K562 (cell line): ENCODE data around the gene ITGAD. TPM values are rescaled to one million over a fixed set of nuclear protein-coding genes. Genes with fewer than 3 reads are reported as not detected.

Experiments
- ATAC-seq: fragments of 200-7000 bp; cut with Tn5 transposase; 3 replicates; pipeline ENCODE4 v1.9.1; 2020; ENCODE audit warnings: moderate library complexity
- BruUV-seq: library from RNA; stranded (reverse); fragments of 400-500 nt; replicated peaks from 2 replicates; lab custom pipeline; 2021; lab: Mats Ljungman, UMichigan
- CTCF ChIA-PET: fragments of 300-600 bp; formaldehyde crosslinking; extraction: SDS; loops from one replicate; lab custom pipeline; 2021; ENCODE audit warnings: low intra/inter-chr PET ratio; lab: Yijun Ruan, JAX
- POLR2A ChIA-PET: fragments of 300-600, 350-650 bp; sonication (Branson Sonifier 250); formaldehyde crosslinking; extraction: SDS; loops from one replicate; lab custom pipeline; 2021; ENCODE audit warnings: antibody characterized with exemption, inconsistent platforms; lab: Yijun Ruan, JAX
- DNase-seq, 4 experiments: peaks; one replicate each; pipeline versions ENCODE4 v3.0.0 to v3.0.0-alpha.2; 2011 to 2018; ENCODE audit warnings: low spot score in 3 of 4, mixed read lengths in 3 of 4; ENCODE audit errors: extremely low read depth in 1 of 4
- FAIRE-seq: peaks from 2 replicates; lab custom pipeline; 2011; peaks lifted over from hg19 to GRCh38; lab: Jason Lieb, UNC
- H2AFZ ChIP-seq: 2 replicates; pipeline ENCODE4 v1.6.0; 2011; ENCODE audit warnings: low read depth, low read length, control low read depth, inconsistent platforms
- H3K27ac ChIP-seq: fragments of 200-600 bp; 3 replicates; pipeline ENCODE4 v1.8.0; 2011; ENCODE audit warnings: low read depth, mild to moderate bottlenecking, control low read depth, inconsistent platforms, low read length, moderate library complexity, mixed read lengths; ENCODE audit errors: extremely low read depth
- H3K27me3 ChIP-seq, 2 experiments: fragments of 300-600 bp in 1 of 2; 2 replicates in 1 of 2; 3 replicates in 1 of 2; pipeline versions ENCODE4 v1.6.0 to v1.8.0; 2011; ENCODE audit warnings: inconsistent platforms in 2 of 2, low read length in 2 of 2, mild to moderate bottlenecking in 1 of 2, mixed read lengths in 1 of 2, moderate library complexity in 1 of 2; ENCODE audit not compliant: control insufficient read depth in 2 of 2, insufficient read depth in 2 of 2
- H3K36me3 ChIP-seq: fragments of 300-600 bp; 3 replicates; pipeline ENCODE4 v1.8.0; 2011; ENCODE audit warnings: mild to moderate bottlenecking, low read length, inconsistent platforms; ENCODE audit not compliant: control insufficient read depth, insufficient read depth
- H3K4me1 ChIP-seq, 2 experiments: fragments of 200-600 bp in 1 of 2; replicated peaks in 1 of 2; 2 replicates in 1 of 2; 3 replicates in 1 of 2; pipeline versions ENCODE4 v1.5.1 to v1.8.0; 2011; ENCODE audit warnings: inconsistent platforms in 2 of 2, low read length in 2 of 2, mild to moderate bottlenecking in 1 of 2, mixed read lengths in 1 of 2, moderate library complexity in 1 of 2; ENCODE audit not compliant: control insufficient read depth in 2 of 2, insufficient read depth in 2 of 2
- H3K4me2 ChIP-seq: 2 replicates; pipeline ENCODE4 v1.6.1; 2011; ENCODE audit warnings: low read length, control low read depth, inconsistent platforms, mixed read lengths; ENCODE audit not compliant: insufficient read depth
- H3K4me3 ChIP-seq: fragments of 200-600 bp; sonication (generic), shearing (Covaris generic); 2 replicates; pipeline ENCODE4 v1.5.1; 2016; ENCODE audit warnings: control low read depth, inconsistent platforms
- H3K79me2 ChIP-seq: fragments of 200-600 bp; 3 replicates; pipeline ENCODE4 v1.8.0; 2011; ENCODE audit warnings: low read length, inconsistent platforms; ENCODE audit not compliant: control insufficient read depth, insufficient read depth
- H3K9ac ChIP-seq, 2 experiments: 2 replicates each; pipeline versions ENCODE4 v1.6.0 to v1.6.1; 2011; ENCODE audit warnings: low read depth in 2 of 2, low read length in 2 of 2, control low read depth in 1 of 2, inconsistent platforms in 1 of 2, mild to moderate bottlenecking in 1 of 2, mixed read lengths in 1 of 2; ENCODE audit not compliant: insufficient read depth in 1 of 2
- H3K9me1 ChIP-seq: one replicate; pipeline ENCODE4 v1.6.0; 2011; ENCODE audit warnings: inconsistent platforms, mild to moderate bottlenecking, low read length, moderate library complexity; ENCODE audit not compliant: control insufficient read depth, insufficient read depth
- H3K9me3 ChIP-seq: replicated peaks from 2 replicates; pipeline ENCODE4 v1.5.1; 2011; ENCODE audit warnings: low read depth, low read length, inconsistent platforms; ENCODE audit not compliant: control insufficient read depth, insufficient read depth
- H4K20me1 ChIP-seq: replicated peaks from 2 replicates; pipeline ENCODE4 v1.6.1; 2011; ENCODE audit warnings: low read length, inconsistent platforms, mixed read lengths; ENCODE audit not compliant: control insufficient read depth, insufficient read depth
- CBFA2T2 ChIP-seq: fragments of 450-650 bp; conservative IDR thresholded peaks from 2 replicates; pipeline ENCODE4 v1.6.1; 2017; ENCODE audit warnings: mild to moderate bottlenecking
- NCOA4 ChIP-seq: fragments of 450-650 bp; IDR thresholded peaks from 2 replicates; pipeline ENCODE4 v1.6.1; 2018; ENCODE audit warnings: mild to moderate bottlenecking; ENCODE audit not compliant: partially characterized antibody
- NR0B1 ChIP-seq: fragments of 450-650 bp; IDR thresholded peaks from one replicate; pipeline ENCODE4 v1.6.1; 2018; ENCODE audit warnings: mild to moderate bottlenecking, moderate library complexity; ENCODE audit not compliant: partially characterized antibody
- SIRT6 ChIP-seq: IDR thresholded peaks from one replicate; pipeline ENCODE4 v1.6.1; 2012; ENCODE audit warnings: low read depth, mild to moderate bottlenecking, control low read depth, inconsistent platforms, low read length, moderate library complexity
- SPI1 ChIP-seq: IDR thresholded peaks from 2 replicates; pipeline ENCODE4 v1.6.1; 2011; ENCODE audit warnings: low read depth, low read length, control low read depth, borderline replicate concordance
- WGBS: fragments of 100-300 bp; shearing (Covaris generic); methylation state at CpG from one replicate; pipeline ENCODE4 v1.1.6; 2016; ENCODE audit warnings: low coverage, mixed read lengths; ENCODE audit not compliant: insufficient coverage; ENCODE audit errors: missing lambda C conversion rate; 5-methylcytosine and 5-hydroxymethylcytosine counted together
- in situ Hi-C: fragments of 300-500 bp; cut with MboI; formaldehyde crosslinking; loops from 4 replicates; pipeline ENCODE4 v1.15.0; 2018; ENCODE audit warnings: inconsistent platforms, mixed read lengths
- intact Hi-C: fragments of 100-400 bp; cut with micrococcal nuclease; formaldehyde crosslinking; loops from 2 replicates; pipeline ENCODE4 v1.14.2; 2022
- polyA plus RNA-seq, 8 experiments: library from polyadenylated mRNA; depleted of rRNA in 4 of 8; stranded (reverse) in 5 of 8; unstranded in 3 of 8; fragments of >200 nt; fragmentation: Nextera tagmentation in 2 of 8; fragmentation: Illumina TruSeq in 1 of 8; extraction: Ambion mirVana in 2 of 8; extraction: Trizol in 1 of 8; gene quantifications; 2 replicates each; pipeline versions ENCODE4 v1.2.1 to v1.2.3, GENCODE V29; 2011 to 2014; ENCODE audit warnings: inconsistent platforms in 1 of 8, missing spikeins in 1 of 8
- total RNA-seq, 7 experiments: library from RNA; depleted of rRNA in 6 of 7; stranded (reverse); fragments of >200 nt in 6 of 7; fragmentation: Illumina TruSeq in 2 of 7; extraction: Trizol in 2 of 7; gene quantifications; 2 replicates each; pipeline versions ENCODE4 v1.2.1 to v1.2.3, GENCODE V29; 2011 to 2021; ENCODE audit warnings: low replicate concordance in 1 of 7

ITGAD gene
- total and polyA plus RNA-seq, 9 of the 15 experiments (the other 6 are each of a cell fraction or from before 2014, with no cell fraction given), result not detected

- TF ChIP-seq NR0B1 (no peak), CBFA2T2 (peak; percentile 77)
Observed at GRCh38 chr16:31347445-31347844, 45.7 kb upstream of the ITGAD start (continued).

DNA sequence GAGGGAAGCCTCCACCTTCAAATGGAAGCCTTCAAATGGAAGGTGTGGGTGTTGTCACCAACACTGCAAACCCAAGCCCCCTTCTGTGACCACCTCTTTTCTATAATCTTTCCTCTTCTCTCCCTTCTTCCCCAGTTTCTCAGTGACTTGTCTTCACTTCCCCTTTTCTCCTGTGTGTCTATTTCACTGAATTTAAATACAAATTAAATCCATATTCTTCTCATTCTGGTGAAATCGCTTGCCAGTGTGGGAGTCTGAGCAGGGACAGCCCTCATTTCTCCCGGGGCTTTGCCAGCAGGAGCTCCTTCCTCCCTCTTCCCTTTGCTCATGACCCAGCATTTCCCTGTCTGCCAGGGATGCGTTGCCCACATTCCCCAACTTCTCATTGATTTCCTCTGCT lies 44.6 kb upstream of the ITGAD start:
- no TSS peak for BruUV-seq
- TF ChIP-seq SPI1 (peak; percentile 86), SIRT6 (no peak), NCOA4 (no peak)
- H3K36me3 ChIP-seq, result no peaks in the 10 kb centered on the region
- no peak for DNase-seq
- intact Hi-C loops, result no loop called here
- no peak for ATAC-seq
- H3K4me1 ChIP-seq, result peaks cover 0 to 14% of the 10 kb centered on the region in 2 experiments; a peak in 2 of 5 replicates
- peaks cover 4% of the 10 kb centered on the region; the same call in 1 of the 2 replicates for H3K9me3 ChIP-seq
- no peak overlapping the region for H3K4me3 ChIP-seq
- H3K4me2 ChIP-seq, result no peak overlapping the region
- POLR2A ChIA-PET, result no interaction called here
- peaks cover 0 to 29% of the 10 kb centered on the region in 2 experiments; a peak in 2 of 5 replicates for H3K27me3 ChIP-seq
- no peak for FAIRE-seq
- no peak overlapping the region for H3K9ac ChIP-seq
- H3K9me1 ChIP-seq, result no peaks in the 10 kb centered on the region
- H4K20me1 ChIP-seq, result no peaks in the 10 kb centered on the region
- no peaks in the 10 kb centered on the region for H3K79me2 ChIP-seq
- in situ Hi-C loops, result no loop called here
- H3K27ac ChIP-seq, result no peak overlapping the region
- CTCF ChIA-PET, result no interaction called here
- WGBS, result 0% methylated on average over 3 of the region's 3 CpGs
- H2AFZ ChIP-seq, result no peak overlapping the region
